Heart right ventricle (tissue), 16 donors: ENCODE data around the gene C6orf132. TPM values are rescaled to one million over a fixed set of nuclear protein-coding genes. Genes with fewer than 3 reads are reported as not detected.

Experiments used
- ATAC-seq, 8 donors: fragments of 200-7000 bp; cut with Tn5 transposase; one replicate each; pipeline ENCODE4 v1.9.1; 2020; ENCODE audit warnings: mild to moderate bottlenecking in 8 of 8, moderate library complexity in 8 of 8, moderate number of reproducible peaks in 1 of 8
- DNase-seq, 2 donors: peaks; one replicate each; pipeline ENCODE4 v3.0.0-alpha.2; 2020
- H3K27ac ChIP-seq, 10 donors: fragments of 200-600 bp; sonication (generic) in 2 of 10; one replicate each; pipeline versions ENCODE4 v1.5.0 to v1.8.0; 2020 to 2022; ENCODE audit warnings: mild to moderate bottlenecking in 3 of 10
- H3K27me3 ChIP-seq, 7 donors: fragments of 200-600 bp; one replicate each; pipeline ENCODE4 v1.8.0; 2021 to 2022; ENCODE audit warnings: mild to moderate bottlenecking in 2 of 7
- H3K36me3 ChIP-seq, 9 donors: fragments of 200-600 bp; sonication (generic) in 1 of 9; one replicate each; pipeline versions ENCODE4 v1.5.0 to v1.8.0; 2020 to 2022; ENCODE audit warnings: mild to moderate bottlenecking in 2 of 9
- H3K4me1 ChIP-seq, 9 donors: fragments of 200-600 bp; sonication (generic) in 1 of 9; one replicate each; pipeline versions ENCODE4 v1.5.0 to v1.8.0; 2020 to 2022; ENCODE audit warnings: mild to moderate bottlenecking in 4 of 9
- H3K4me3 ChIP-seq, 10 donors: fragments of 200-600 bp; sonication (generic) in 2 of 10; one replicate each; pipeline versions ENCODE4 v1.5.0 to v1.8.0; 2020 to 2022; ENCODE audit warnings: mild to moderate bottlenecking in 7 of 10, moderate library complexity in 2 of 10
- H3K9me3 ChIP-seq, 11 donors: fragments of 200-600 bp in 10 of 11; sonication (generic) in 2 of 11; one replicate each; pipeline versions ENCODE4 v1.5.0 to v1.8.0; 2013 to 2022; ENCODE audit warnings: mild to moderate bottlenecking in 2 of 11, control low read depth in 1 of 11, moderate library complexity in 1 of 11
- CTCF ChIP-seq, 9 donors: fragments of 200-600 bp; sonication (generic) in 2 of 9; IDR thresholded peaks; one replicate each; pipeline versions ENCODE4 v1.5.0 to v1.8.0; 2021 to 2022; ENCODE audit warnings: antibody characterized with exemption in 9 of 9, mild to moderate bottlenecking in 5 of 9, moderate library complexity in 1 of 9
- WGBS, 2 donors: extraction: QIAGEN DNeasy Blood & Tissue Kit; methylation state at CpG; one replicate each; pipeline ENCODE4 v1.1.7; 2013; ENCODE audit warnings: inconsistent platforms in 1 of 2; 5-methylcytosine and 5-hydroxymethylcytosine counted together
- intact Hi-C, 10 donors: fragments of 100-400 bp; cut with DNase I; formaldehyde crosslinking; loops; one replicate each; pipeline versions ENCODE4 v1.11.1 to v1.14.2; 2022
- polyA plus RNA-seq, 2 donors: library from polyadenylated mRNA; stranded (reverse); fragments of 200-250 nt; gene quantifications; one replicate each; pipeline ENCODE4 v1.2.3, GENCODE V29; 2013
- total RNA-seq, 10 donors: library from RNA; stranded (reverse); fragmentation: NEBNext Ultra II Directional in 3 of 10; extraction: Animal tissue kit (Norgen Biotek cat#: 25700) in 3 of 10; gene quantifications; one replicate each; pipeline versions ENCODE4 v1.2.1 to v1.2.4, GENCODE V29; 2021 to 2023
- donor health status: Arrhythmogenic right ventricular cardiomyopathy.
- donor health status: ischemic (EF 13 %, LVEDD 7.1; RV severe dilation, severe dysfunction).
- donor health status: healthy with polysubstance abuse.
- donor health status: DM: no; HTN: yes; CAD: no.
- donor health status: DM: no; HTN: no; CAD: no.
- donor health status: ischemic (EF 25% LVEDD 6.9; RV normal size, moderate dysfunction).
- donor health status: ischemic (EF 25% LVEDD 5.7; RV mildly dilated, moderate dysfunction).
- donor health status: healthy.
- donor health status: DM: yes; HTN: yes; CAD: no.
- donor health status: Ischemic cardiomyopathy.
- donor health status: ischemic (EF 35%, LVEDD 5.7; RV mildly dilated, moderate dysfunction).
- donor health status: nonischemic (EF 11% LVEDD 7.7; RV severe dilation, severe dysfunction).
- donor health status: DM: yes; HTN: yes; CAD: no.
- donor health status: PGD.
- donor health status: ischemic (EF 29% LVEDD 5.4; RV normal size, mild dysfunction).
- donor health status: nonischemic (EF 23%, LVEDD 6.1; RV moderate dilation, normal function).

The C6orf132 gene
- total and polyA plus RNA-seq, 12 donors: 0.23 to 2.9 (median 1.9) TPM

GRCh38 chr6:42135161-42135560 lies 7.3 kb downstream of the C6orf132 start:
- TF ChIP-seq CTCF (IDR thresholded peaks at IDR 0.05): no peak
- Histone ChIP-seq H3K9me3 (no peaks in the 10 kb centered on the region), H3K4me3 (no peak overlapping the region), H3K36me3 (no peaks in the 10 kb centered on the region), H3K4me1 (no peaks in the 10 kb centered on the region), H3K27me3 (no peaks in the 10 kb centered on the region), H3K27ac (no peak overlapping the region)
- ATAC-seq (no peak), DNase-seq (no peak)
- whole genome bisulfite sequencing, 2 donors: 88 to 90% methylated on average over 12 of the region's 12 CpGs
- intact Hi-C loops: no loop called here

GRCh38 chr6:42133926-42134325 lies 8.5 kb downstream of the C6orf132 start:
- no peak overlapping the region for H3K4me3 ChIP-seq
- no peak for ATAC-seq
- H3K9me3 ChIP-seq: no peaks in the 10 kb centered on the region
- H3K27ac ChIP-seq: no peak overlapping the region
- intact Hi-C loops: no loop called here
- H3K27me3 ChIP-seq: no peaks in the 10 kb centered on the region
- no peak for TF ChIP-seq CTCF (IDR thresholded peaks at IDR 0.05)
- no peaks in the 10 kb centered on the region for H3K36me3 ChIP-seq
- H3K4me1 ChIP-seq: peaks cover 0 to 12% (median 0%) of the 10 kb centered on the region in 9 donors
- no peak for DNase-seq
- 92 to 96% methylated on average over 4 of the region's 4 CpGs for WGBS, 2 donors

GRCh38 chr6:42131531-42131930 lies 10.9 kb downstream of the C6orf132 start:
- ATAC-seq (no peak), DNase-seq (no peak)
- H3K9me3 ChIP-seq: no peaks in the 10 kb centered on the region
- no peaks in the 10 kb centered on the region for H3K36me3 ChIP-seq
- no peak overlapping the region for H3K4me3 ChIP-seq
- intact Hi-C loops: no loop called here
- no peak for TF ChIP-seq CTCF (IDR thresholded peaks at IDR 0.05)
- no peaks in the 10 kb centered on the region for H3K27me3 ChIP-seq
- H3K4me1 ChIP-seq: peaks cover 0 to 18% (median 0%) of the 10 kb centered on the region in 9 donors
- WGBS, 2 donors: 83 to 89% methylated on average over 11 of the region's 11 CpGs
- no peak overlapping the region for H3K27ac ChIP-seq

GRCh38 chr6:42129360-42129676 lies 13.1 kb downstream of the C6orf132 start:
- no peak for DNase-seq
- peak overlapping the region in 2 of 10 donors; percentile 7 to 26 for H3K27ac ChIP-seq
- WGBS, 2 donors: 73 to 84% methylated on average over 2 of the region's 2 CpGs
- peaks cover 0 to 21% (median 2%) of the 10 kb centered on the region in 9 donors for H3K4me1 ChIP-seq
- H3K27me3 ChIP-seq: no peaks in the 10 kb centered on the region
- TF ChIP-seq CTCF (IDR thresholded peaks at IDR 0.05): no peak
- intact Hi-C loops: no loop called here
- H3K9me3 ChIP-seq: no peaks in the 10 kb centered on the region
- ATAC-seq: peak in 3 of 8 donors; percentile 6 to 26 (median 18)
- no peaks in the 10 kb centered on the region for H3K36me3 ChIP-seq
- no peak overlapping the region for H3K4me3 ChIP-seq
